ENCODE measurements around the gene PTPN7.

PTPN7 gene

GRCh38 chr1:202104073-202104472 lies 56.3 kb downstream of the PTPN7 start:
- no peak for DNase-seq

DNA sequence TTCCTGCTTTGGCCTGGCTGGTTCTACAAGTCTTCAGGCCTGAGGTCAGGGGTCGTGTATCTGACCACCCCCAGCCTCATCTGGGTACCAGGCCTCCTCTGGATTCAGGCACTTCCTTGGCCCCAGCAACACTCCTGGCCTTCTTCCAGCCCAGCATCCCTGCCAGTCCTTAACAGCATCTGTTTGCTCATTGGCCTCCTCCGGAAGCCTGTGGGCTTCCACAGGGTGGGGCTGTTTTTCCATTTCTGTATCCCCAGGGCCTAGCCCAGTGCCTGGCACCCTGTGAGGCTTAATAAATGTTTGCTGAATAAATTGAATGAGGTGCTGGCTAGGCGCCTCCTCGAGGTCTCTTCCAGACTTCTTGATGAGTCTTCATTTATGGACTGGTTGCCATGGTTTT lies 59.2 kb downstream of the PTPN7 start:
- DNase-seq: no peak

Data from EL (cell line).